Nucleus accumbens (tissue), 56 donors: Measurements from ENCODE around the gene DCUN1D2.

Source experiments
- DNase-seq, 56 donors: peaks; one replicate each; lab custom pipeline; 2025; lab: John Stamatoyannopoulos, UW

The DCUN1D2 gene

DNA sequence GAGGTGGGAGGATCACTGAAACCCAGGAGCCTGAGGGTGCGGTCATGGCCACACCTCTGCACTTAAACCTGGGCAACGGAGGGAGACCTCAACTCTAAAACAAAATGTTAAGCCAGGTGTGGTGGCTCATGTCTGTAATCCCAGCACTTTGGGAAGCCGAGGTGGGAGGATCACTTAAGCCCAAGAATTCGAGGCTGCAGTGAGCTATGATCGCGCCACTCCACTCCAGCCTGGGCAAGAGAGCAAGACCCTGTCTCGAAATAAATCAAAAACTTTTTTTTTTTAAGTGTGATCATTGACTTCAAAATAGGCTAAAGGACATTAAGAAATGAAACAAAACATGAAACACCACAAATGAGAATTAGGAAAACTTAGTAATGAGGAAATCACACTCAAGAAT, 20.9 kb downstream of the DCUN1D2 start:
- DNase-seq: no peak

GRCh38 chr13:113468472-113469201, 21.9 kb downstream of the DCUN1D2 start:
- DNase-seq: no peak

GRCh38 chr13:113468029-113468428, 22.5 kb downstream of the DCUN1D2 start:
- DNase-seq: no peak

DNA sequence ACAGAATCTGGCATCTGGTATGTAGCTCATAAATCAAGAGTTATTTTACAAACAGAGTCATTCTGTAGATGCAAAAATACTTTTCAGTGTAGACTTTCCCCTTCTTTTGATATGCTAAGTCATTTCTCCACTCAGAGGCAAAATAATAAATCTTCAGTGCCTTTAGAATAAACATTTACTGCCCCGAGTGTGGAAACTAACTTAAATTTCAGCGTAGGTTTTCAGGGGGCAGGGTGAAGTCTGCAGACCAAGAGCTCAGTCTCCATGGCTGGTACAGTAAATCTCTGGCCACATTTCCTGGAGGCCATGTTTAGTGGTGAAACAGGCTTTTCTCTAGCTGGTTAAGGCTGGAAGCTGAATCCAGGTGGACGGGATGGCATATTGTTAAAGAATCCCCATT, 24.1 kb downstream of the DCUN1D2 start:
- DNase-seq: no peak

GRCh38 chr13:113465300-113465699, 25.2 kb downstream of the DCUN1D2 start:
- DNase-seq: no peak

DNA sequence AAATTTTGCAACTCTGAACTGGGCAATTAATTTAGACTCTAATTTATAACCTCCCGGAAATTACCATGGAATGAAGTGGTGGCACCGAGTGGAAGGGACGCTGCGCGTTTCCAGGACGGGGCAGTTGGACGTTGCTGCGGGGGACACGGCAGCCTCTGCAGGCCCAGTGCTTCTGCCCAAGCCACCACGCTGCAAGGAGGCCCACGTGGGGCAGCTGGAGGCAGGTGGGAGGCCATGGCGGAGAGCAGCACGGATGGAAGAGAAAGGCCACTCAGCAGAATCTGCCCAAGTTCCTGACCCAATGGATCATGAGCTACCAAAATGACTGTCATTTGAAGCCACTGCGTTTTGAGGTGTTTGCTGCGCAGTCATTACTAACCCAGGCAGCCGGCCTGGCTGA, 26.0 kb downstream of the DCUN1D2 start:
- no peak for DNase-seq

GRCh38 chr13:113461022-113461751, 29.3 kb downstream of the DCUN1D2 start:
- DNase-seq: no peak

GRCh38 chr13:113460599-113460998, 29.9 kb downstream of the DCUN1D2 start:
- DNase-seq: no peak

GRCh38 chr13:113460064-113460555, 30.4 kb downstream of the DCUN1D2 start:
- DNase-seq: no peak

DNA sequence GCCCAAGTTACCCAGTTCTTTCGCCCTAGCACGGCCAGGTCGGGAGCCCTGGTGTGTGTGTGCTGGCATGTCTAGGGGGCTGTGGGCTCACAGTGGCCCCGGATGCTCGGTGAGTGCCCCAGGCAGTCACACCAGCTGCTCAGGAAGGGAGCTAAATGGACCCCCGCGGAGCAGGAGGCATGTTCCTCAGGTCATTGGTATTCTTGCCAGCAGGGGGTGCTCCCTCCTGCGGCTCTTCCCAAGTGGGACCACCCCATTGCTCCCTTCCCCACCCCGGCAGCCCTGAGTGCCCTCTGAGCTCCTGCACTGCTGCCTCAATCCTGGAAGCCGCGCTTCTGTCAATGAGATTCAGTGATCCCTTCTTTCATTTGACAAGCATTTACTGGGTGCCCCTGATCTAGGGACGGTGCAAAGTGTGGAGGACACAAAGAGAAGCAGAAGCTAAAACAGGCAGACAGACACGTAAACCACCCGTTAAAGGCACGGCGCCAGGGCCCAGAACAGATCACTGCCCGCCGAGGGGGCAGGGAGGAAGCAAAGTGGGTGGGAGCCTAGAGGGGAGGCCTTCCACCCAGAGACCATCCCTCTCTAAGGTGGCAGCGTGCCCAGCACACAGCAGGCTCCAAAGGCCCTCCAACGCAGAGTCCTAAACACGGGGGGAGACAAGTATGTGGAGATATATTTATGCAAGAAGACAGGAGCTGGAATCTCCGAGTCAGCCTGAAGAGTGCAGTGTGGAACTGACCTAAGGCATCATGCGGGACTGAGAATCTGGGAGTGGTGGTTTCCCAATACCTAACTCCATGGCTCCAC, 32.1 kb downstream of the DCUN1D2 start:
- no peak for DNase-seq

GRCh38 chr13:113457510-113457909, 33.0 kb downstream of the DCUN1D2 start:
- no peak for DNase-seq

DNA sequence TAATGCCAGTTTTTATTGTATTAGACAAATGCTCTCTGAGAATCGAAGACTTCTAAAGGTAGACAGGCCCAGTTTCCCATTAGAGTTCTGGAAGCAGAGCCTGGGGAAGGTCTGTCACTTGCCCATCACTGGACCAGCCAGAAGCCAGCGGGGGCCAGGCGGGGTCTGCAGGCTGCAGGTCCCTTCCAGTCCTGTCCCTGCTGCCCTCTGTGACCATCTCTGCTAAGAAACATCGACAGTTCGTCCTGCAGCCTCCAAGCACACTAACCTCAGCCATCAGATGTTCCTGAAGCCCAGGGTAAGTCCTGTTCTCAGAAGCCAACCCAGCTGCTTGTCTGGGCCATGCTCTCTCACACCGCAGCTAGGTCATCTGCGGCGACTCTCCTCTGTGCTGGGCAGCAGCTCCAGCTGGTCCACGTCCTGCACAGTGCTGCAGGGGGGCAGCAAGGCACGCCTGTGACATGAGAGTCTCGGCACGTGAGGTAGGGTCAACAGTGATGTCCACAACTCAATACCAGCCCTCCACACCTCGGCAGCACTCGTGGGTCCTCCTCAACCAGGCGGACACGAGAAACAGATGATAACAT, 34.3 kb downstream of the DCUN1D2 start:
- no peak for DNase-seq

- DNase-seq: no peak
Observed at GRCh38 chr13:113455384-113455783, 35.1 kb downstream of the DCUN1D2 start.

- DNase-seq: no peak
Observed at GRCh38 chr13:113454936-113455335, 35.6 kb downstream of the DCUN1D2 start.

GRCh38 chr13:113452942-113453901, 37.3 kb downstream of the DCUN1D2 start, which contains the start of gene ADPRHL1:
Gene ADPRHL1, minus strand, starts transcription at chr13:113453488. Its CDS starts 51 bp downstream, at chr13:113453437.
- DNase-seq: no peak

DNA sequence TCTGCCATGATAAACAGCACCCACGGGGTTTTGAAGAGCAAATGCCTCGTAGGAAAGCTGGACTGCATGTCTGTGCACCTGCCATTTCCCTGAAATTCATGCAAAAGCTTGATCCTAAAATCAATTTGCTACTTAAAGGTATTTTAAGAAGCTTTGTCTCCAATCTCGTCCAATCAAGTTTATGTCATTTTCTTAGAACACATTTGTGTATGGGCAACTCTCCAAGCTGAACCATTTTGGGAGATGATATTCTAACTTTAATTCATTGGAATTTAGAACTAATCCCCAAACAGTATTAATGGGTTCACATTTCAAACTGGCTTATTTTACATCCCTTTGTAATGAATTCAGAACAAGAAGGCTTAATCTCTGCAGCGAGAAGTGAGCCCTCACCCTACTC, 38.0 kb downstream of the DCUN1D2 start:
- DNase-seq: no peak

GRCh38 chr13:113451951-113452421, 38.5 kb downstream of the DCUN1D2 start:
- no peak for DNase-seq

- DNase-seq: peak in 21 of 56 donors; percentile 2 to 63 (median 22)
Observed at GRCh38 chr13:113450861-113451620, 39.5 kb downstream of the DCUN1D2 start.
